GM18498 (cell line): Measurements from ENCODE around the gene RNF10.
"Not testable (repeated sequence)": the region's sequence is repeated elsewhere in the genome, so short reads cannot be mapped to it uniquely, and the experiment has no call there.

ENCODE experiments used
- ATAC-seq: cut with Tn5 transposase; IDR thresholded peaks from one replicate; pipeline ENCODE4 v1.9.1; 2021; ENCODE audit warnings: mild to moderate bottlenecking, moderate library complexity; ENCODE audit not compliant: unreplicated experiment

RNF10 gene

DNA sequence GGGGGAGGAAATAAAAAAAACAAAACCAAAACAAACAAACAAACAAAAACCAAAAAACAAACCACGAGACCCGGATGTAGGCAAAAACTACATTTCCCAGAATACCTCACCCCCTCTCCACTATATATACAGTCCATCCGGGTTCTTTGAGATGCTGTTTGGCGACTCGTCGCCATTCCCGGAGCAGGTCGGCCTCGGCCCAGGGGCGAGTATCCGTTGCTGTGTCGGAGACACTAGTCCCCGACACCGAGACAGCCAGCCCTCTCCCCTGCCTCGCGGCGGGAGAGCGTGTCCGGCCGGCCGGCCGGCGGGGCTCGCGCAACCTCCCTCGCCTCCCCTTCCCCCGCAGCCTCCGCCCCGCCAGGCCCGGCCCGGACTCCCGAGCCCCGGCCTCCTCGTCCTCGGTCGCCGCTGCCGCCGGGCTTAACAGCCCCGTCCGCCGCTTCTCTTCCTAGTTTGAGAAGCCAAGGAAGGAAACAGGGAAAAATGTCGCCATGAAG, at the start of gene RNF10:
TSS of gene RNF10 (plus strand) at position 154 of the 500 bp plus-strand sequence. CDS start 456 bp downstream, outside the sequence.
- peak; percentile 70 for ATAC-seq

GRCh38 chr12:120485961-120486881, 47.9 kb upstream of the RNF10 start:
- ATAC-seq: no peak

DNA sequence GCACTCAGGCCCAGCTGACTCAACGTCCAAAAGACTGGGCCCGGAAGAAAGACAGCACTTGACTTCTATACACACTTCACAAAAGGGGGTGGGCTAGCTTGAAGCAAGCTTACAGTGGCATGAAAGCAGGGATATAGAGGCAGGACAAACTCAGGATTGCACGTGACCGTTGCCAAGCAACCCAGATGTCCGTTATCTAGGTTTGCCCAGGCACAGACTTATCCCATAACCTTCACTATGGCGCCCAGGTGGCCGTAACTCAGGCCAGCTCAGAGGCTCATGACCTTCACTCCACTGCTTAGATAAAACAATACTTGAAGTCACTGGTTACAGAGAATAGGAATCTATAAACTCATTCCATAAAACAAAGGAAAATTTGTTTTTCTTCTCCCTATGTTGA, 46.6 kb upstream of the RNF10 start:
- ATAC-seq: not testable (repeated sequence)

GRCh38 chr12:120488057-120488640, 46.0 kb upstream of the RNF10 start:
- no peak for ATAC-seq

- ATAC-seq: no peak
Observed at GRCh38 chr12:120489018-120489417, 45.1 kb upstream of the RNF10 start.

DNA sequence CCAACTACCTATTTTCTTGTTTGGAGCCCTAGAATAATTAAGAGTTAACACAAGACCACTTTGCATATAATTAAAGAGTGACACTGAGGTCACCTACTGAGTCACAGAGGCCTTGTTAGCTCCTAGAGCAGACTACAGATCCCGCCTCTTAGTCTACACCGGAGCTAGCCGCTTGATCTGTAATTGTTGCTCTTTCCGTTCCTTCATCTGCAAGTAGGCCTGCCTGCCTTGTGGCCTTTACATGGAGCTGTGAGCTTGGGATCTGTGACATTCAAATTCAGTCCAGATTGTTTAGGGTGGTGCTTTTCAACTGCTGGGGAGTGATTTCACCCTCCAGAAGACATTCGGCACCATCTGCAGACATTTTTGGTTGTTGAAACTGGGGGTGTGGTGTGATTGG, 43.8 kb upstream of the RNF10 start:
- no peak for ATAC-seq

DNA sequence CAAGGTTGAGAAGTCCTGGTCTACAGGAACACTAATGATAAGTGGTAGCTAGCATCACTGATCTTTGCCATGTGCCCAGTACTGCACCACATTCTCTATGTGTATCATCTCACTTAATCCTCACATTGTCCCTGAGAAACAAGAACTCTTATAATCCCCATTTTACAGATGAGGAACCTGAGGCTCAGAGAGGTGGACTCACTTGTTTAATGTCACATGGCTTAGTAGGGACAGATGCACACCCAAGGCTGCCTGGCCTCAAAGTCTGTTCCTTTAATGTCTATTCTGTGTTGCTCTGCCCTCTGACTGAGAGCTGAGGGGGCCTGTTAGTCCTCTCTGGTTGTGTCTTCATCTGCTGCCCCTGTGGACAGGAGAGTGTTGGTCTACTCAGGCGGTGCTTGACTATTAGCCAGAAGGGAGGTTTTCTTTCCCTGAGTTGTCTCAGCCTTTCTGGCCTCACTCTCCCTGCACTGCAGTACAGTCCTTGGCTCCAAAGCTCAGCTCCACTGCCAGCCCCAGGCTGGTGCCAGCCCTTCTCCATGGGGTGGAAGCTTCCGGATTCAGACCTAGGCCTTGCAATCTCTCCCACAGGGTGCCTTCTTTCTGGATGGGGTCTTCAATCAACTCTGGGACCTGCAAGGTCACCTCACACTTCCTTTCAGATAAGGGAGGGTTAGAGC, 43.2 kb upstream of the RNF10 start:
- no peak for ATAC-seq

- no peak for ATAC-seq
Observed at GRCh38 chr12:120495186-120495730, 38.9 kb upstream of the RNF10 start.

DNA sequence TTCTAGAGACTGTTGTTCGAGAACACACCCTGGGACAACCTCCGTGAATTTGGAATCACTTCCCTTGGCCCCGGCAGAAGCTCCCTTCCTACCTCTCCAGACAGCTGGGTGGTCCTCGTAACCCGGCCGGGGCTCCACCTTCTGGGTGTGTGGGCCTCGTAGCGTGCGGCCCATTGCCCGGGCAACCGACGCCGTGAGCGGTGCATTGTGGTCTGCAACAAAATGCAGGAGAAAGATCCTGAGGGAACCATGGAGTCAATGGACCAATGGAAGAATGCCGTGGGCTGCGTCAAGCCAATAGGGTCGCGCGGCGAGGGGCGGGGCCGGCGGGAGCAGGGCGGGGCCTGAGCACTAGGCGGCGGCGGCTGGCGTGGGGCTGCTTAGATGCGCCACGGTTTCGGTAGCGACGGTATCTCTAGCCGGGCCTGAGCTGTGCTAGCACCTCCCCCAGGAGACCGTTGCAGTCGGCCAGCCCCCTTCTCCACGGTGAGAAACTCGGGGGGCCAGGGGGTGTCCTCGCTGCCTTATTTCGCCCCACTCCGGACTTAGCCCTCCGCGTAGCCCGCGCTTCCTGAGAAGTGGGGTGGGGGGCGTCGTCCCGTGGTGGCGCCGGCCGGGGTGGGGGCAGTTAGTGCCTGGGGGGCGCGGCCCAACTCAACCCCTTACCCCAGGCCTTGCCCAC, 38.3 kb upstream of the RNF10 start, which contains the start of gene DYNLL1:
TSS of gene DYNLL1 (plus strand) at position 383 of the 682 bp plus-strand sequence. CDS start 309 bp downstream, outside the sequence.
- ATAC-seq: peak; percentile 91

GRCh38 chr12:120496413-120497340, 37.5 kb upstream of the RNF10 start:
- peak; percentile 23 for ATAC-seq

DNA sequence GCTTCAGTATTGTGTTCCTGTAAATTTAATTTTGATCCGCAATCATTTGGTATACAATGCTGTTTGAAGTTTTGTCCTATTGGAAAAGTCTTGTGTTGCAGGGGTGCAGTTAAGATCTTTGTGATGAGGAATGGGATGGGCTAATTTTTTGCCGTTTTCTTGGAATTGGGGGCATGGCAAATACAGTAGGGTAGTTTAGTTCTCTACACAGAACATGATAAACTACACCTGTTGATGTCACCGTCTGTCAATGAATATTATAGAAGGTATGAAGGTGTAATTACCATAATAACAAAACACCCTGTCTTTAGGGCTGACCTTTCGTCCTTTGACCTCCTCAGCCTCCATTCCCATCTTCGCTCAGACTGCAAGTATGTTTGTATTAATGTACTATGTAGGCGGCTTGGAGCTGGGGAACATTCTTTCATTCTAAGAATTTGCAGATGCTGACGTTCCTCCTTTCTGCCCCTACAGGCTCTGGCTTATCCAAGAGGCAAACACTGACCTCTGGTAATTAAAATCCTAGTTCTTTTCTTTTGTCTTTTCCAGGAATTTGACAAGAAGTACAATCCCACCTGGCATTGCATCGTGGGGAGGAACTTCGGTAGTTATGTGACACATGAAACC, 36.5 kb upstream of the RNF10 start:
- no peak for ATAC-seq

- no peak for ATAC-seq
Observed at GRCh38 chr12:120498870-120499515, 35.2 kb upstream of the RNF10 start.

GRCh38 chr12:120500581-120500980, 33.6 kb upstream of the RNF10 start:
- no peak for ATAC-seq

DNA sequence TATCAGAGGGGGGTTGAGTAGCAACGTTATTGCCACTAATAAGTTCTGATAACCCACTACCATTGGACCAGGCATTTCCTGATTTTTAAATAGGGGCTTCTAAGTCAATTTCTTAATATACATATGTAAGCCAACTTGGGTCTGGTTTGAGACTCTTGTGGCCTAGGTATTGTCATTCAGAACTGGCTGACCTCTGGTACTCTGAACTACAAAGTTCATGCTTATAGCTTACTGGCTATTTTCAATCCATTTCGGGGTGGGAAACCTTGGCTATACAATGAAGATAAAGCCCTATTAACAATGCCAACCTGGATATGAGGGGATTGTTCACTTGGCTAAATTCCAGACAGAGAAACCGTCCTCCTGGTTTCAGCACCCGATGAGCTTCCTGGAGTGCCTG, 29.6 kb upstream of the RNF10 start:
- no peak for ATAC-seq

GRCh38 chr12:120508537-120508936, 25.6 kb upstream of the RNF10 start:
- ATAC-seq: no peak

DNA sequence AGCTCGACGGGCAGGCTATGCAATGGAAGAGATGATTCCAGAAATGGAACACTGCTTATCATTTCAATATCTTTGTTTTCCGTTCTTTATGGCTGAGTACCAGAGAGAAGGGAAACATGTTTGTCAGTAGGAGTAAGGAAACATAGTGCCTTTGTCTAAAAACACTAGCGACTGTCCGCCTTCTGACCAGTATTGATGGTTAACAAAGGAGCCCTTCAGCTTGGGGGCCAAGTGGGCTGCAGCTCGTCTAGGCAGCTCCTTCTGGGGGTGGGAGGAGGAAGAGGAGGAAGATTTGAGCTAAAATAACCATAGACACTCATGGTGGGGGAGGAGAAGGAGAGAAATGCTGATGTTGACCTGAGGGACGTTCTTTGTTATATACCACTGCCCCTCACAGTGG, 20.2 kb upstream of the RNF10 start:
- ATAC-seq: no peak

DNA sequence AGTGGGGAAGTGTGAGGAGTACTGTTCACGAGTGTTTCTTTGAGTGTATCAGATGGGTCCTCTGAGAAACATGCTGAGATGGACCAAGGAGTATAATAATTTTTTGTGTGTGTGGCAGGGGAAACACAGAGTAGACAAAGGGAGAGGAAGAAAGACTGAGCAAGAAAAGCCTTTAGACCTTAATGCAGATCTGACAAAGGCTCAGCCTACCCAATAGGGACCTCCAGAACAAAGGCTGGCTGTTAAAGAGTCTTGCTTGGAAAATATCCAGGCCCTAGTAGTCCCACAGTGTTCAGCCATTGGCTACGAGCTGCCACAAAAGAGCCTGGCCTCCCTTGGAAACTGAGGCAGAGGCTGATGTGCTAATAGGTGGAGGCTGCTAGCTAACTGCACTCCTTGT, 18.7 kb upstream of the RNF10 start:
- ATAC-seq: no peak

DNA sequence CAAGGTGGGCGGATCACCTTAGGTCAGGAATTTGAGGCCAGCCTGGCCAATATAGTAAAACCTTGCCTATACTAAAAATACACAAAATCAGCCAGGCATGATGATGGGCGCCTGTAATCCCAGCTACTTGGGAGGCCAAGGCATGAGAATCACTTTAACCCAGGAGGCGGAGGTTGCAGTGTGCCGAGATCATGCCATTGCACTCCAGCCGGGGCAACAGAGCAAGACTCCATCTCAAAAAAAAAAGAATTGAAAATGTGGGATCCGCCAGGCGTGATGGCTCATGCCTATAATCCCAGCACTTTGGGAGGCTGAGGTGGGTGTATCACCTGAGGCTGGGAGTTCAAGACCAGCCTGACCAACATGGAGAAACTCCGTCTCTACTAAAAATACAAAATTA, 14.8 kb upstream of the RNF10 start:
- not testable (repeated sequence) for ATAC-seq
